HG03520 (cell line): ENCODE measurements around the gene JSRP1.
"Not testable (repeated sequence)": the region's sequence is repeated elsewhere in the genome, so short reads cannot be mapped to it uniquely, and the experiment has no call there.

Source experiments
- ATAC-seq: cut with Tn5 transposase; IDR thresholded peaks from one replicate; pipeline ENCODE4 v1.9.1; 2021; ENCODE audit warnings: mild to moderate bottlenecking, moderate library complexity; ENCODE audit not compliant: unreplicated experiment

JSRP1 gene

DNA sequence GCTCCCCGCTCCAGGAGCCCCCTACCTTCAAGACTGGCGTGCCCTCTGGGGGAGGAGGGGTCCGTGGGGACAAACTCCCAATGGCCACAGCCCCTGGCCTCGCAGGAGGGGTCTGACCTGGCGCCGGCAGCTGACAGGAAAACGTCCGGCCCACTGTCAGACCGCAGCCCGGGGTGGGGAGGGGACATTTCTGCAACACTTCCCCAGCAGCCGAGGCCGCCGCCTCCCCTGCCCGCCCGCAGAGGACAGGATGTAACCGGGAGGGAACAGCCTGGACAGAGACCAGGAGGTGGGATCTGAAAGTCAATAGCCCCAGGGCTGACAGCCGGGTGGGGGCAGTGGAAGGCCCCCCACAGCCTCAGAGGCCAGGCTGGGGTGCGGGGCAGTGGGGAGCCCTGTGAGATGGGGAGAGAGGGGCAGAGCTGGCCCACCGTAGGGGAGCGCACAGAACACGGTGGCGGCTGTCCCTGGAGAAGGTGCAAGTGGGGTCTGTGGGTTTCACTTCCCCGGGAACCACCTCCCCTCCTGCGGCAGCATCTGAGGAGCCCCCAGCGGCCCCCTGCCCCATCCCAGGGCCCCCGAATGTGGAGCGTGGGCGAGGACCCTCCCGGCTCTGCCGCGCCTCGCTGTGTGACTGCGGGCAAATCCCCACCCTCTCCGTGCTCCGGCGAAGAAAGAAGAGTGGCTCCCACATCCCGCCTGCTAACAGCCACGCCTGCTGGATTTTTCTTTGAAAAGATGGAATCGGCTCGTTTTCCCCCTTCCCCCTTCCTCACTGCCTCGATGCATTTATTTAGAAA is 26.0 kb upstream of the JSRP1 start, which contains the start of gene PEAK3:
PEAK3 (minus strand) TSS at position 114 of the 800 bp plus-strand sequence. CDS start 1,244 bp downstream, outside the sequence.
- ATAC-seq = no peak

DNA sequence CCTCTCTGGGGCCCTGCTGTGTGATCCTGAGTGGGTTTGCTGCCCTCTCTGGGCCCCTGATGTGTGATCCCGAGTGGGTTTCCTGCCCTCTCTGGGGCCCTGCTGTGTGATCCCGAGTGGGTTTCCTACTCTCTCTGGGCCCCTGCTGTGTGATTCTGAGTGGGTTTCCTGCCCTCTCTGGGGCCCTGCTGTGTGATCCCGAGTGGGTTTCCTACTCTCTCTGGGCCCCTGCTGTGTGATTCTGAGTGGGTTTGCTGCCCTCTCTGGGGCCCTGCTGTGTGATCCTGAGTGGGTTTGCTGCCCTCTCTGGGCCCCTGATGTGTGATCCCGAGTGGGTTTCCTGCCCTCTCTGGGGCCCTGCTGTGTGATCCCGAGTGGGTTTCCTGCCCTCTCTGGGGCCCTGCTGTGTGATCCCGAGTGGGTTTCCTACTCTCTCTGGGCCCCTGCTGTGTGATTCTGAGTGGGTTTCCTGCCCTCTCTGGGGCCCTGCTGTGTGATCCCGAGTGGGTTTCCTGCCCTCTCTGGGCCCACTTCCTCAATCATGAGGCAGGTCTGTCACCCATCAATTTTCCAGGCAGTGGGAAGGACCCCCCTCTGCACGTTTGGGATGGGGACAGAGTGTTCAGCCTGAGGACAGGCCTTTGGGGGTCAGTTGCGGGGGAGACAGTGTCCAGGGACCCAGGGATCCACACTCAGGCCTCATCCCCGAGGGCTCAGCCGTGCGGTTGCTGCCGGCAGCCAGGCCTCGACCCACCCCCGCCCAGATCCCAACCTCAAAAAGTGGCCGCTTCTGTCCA is 25.2 kb upstream of the JSRP1 start:
- not testable (repeated sequence) for ATAC-seq

DNA sequence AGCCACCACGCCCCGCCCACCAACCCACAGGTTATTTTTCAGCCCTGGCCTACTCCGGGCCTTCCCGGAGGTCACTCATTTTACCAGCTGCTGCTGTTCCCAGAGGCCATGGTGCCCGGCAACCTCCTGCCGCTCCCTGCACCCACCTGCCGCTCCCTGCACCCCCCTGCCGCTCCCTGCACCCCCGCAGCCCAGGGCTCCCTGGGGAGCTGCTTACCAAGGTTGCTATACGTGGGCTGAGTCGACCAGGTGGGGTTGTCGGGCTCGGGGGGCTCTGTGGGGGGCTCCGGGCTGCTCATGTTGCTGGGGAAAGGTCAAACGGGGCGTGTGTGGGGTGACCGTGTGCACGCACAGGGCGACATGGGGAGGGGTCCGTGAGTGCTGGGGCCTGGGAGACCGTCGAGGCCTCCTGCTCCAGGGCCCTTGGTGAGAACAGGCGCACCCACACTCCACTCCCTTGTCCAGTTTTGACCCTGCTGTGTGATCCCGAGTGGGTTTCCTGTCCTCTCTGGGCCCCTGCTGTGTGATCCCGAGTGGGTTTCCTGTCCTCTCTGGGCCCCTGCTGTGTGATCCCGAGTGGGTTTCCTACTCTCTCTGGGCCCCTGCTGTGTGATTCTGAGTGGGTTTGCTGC is 24.5 kb upstream of the JSRP1 start:
- no peak for ATAC-seq

DNA sequence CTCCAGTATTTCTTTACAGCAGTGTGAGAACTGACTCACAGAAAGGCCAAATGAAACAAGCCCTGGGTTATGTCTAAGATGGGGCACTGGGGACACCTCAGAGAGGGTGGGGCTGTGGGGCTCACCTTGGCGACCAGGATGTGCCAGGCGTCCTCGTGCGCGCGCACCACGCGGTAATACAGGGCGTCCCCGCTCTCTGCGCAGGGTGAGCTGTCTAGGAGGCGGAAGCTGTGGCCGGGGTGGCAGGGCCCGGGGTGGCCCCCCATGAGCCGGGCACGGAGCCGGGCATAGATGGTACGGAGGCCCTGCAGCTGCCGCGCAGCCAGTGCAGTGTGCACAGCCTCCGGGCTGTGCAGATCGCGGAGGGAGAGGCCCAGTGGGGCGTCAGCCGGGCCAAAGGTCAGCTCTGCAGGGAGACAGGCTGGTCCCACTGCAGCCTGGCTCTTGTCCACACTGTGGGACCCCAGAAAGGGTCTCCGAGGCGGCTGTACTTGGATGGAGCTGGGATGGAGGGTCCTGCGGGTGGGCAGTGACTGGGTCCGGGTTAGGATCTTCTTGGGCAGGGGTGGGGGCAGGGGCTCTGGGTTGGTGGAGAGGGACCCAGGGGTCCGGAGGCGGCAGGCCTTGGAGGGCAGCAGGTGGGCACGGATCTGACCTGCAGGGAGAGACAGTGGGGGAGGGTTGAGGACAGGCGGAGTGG is 22.4 kb upstream of the JSRP1 start:
- ATAC-seq = no peak

DNA sequence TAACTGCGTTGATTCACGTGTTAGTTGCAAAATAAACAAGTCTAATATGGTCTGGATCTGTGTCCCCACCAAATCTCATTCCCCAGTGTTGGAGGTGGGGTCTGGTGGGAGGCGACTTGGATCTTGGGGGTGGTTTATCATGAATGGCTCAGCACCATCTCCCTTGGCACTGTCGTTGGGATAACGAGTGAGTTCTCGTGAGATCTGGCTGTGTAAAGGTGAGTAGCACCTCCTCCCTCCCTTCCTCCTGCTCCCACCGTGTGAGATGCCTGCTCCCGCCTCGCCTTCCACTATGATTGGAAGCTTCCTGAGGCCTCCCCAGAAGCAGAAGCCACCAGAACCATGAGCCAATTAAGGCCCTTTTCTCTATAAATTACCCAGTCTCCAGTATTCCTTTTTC is 20.9 kb upstream of the JSRP1 start:
- no peak for ATAC-seq

DNA sequence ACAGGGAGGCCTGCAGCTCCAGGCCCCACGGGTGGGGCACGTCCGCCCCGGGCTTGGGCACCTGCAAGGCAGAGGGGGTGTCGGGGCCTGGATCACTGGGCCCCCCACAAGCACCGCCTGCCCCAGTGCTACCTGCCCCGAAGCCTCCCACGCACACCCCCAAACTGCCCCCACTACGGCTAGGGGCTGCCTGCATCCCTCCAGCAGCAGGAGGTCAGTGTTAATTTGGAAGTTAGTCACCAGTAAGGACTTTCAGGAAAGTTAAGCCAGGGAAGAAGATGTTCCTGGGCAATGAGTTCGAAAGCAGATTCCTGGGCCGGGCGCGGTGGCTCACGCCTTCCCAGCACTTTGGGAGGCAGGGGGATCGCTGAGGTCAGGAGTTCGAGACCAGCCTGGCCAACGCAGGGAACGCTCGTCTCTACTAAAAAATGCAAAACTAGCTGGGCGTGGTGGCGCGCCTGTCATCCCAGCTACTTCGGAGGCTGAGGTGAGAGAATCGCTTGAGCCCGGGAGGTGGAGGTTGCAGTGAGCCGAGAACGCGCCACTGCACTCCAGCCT is 20.3 kb upstream of the JSRP1 start:
- no peak for ATAC-seq

DNA sequence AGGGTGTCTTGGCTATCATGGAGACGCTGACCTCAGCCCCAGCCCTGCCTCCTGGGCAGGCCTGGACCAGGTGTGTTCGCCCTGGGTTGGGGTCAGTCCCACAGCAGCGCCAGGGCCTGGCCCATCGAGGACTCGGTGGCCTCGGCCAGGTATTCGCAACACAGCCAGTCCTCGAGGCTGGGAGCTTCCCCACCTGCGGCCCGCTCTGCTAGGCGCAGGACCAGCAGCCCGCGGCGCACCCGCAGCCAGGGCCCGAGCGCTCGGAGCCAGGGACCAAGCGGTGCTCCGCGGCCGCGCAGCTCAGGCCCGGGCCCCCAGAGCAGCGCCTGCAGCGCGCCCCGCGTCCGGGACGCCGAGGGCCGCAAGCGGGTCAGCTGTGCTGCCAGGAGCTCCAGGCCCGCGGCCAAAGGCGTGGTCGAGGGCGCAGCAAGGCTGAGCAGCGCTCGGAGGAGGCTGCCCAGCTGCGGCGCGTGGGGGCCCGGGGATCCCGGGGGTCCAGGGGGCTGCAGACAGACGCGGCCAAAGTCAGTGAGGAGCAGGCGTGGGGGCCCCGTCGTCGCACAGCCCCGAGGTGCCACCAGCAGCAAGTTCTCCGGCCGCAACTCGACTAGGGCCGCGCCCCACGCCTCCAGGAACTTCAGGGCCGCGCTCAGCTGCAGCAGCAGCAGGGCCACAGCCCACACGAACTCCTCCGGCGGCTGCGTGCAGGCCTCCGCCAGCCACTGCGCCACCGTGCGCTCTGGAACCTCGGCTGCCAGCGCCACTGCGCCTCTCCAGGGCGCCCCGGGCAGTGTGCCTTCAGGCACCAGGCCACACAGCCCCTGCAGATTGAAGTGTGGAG is 19.6 kb upstream of the JSRP1 start:
- no peak for ATAC-seq

DNA sequence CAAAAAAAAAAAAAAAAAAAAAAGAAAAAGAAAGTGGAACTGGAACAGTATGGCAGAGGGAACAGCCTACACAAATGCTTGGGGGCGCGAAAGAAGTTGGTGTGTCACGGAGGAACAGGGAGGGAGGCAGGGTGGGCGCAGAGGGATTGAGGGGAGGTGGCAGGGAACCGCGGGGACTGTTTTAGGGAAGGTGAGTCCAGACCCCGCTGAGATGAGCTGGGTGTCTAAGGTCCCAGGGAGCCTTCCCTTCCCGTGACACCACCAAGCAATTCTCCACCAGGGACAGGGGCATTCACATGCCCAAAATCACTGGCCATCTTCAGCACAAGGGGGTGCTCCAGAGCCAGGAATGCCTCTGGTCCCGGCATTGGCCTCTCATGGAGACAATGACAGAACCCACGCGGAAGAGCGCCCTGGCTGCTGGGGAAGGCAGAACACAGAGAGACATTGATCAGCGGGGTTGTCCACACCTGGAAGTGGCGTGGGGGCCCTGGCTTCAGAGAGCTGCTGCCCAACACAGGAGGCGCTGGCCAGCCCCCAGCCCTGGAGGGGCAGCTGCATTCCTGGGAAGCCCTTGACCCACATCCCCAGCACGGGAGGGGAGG is 18.8 kb upstream of the JSRP1 start:
- ATAC-seq = no peak

DNA sequence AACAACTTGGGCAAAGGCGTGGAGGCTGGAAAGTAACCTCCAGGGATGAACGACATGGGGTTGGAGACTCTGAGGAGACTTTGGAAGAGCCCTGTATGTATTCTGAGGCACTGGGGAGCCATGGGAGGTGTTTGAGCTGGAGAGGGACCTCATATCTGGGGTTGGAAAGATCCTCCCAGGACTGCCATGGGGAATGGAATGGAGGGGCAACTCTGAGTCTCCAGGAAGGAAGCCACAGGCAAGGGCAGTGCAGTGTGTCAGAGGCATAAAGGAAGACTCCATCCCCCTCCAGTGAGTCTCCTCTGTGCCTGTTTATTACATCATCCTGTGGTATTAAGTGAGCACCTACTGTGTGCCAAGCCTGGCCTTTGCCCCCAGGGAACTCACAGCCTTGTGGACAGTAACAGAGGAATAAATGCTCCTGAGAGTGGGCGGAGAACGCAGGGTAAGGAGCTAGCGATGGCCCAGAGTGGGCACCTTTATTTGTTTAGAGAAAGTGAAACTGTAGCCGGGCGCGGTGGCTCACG is 18.0 kb upstream of the JSRP1 start:
- ATAC-seq = no peak

DNA sequence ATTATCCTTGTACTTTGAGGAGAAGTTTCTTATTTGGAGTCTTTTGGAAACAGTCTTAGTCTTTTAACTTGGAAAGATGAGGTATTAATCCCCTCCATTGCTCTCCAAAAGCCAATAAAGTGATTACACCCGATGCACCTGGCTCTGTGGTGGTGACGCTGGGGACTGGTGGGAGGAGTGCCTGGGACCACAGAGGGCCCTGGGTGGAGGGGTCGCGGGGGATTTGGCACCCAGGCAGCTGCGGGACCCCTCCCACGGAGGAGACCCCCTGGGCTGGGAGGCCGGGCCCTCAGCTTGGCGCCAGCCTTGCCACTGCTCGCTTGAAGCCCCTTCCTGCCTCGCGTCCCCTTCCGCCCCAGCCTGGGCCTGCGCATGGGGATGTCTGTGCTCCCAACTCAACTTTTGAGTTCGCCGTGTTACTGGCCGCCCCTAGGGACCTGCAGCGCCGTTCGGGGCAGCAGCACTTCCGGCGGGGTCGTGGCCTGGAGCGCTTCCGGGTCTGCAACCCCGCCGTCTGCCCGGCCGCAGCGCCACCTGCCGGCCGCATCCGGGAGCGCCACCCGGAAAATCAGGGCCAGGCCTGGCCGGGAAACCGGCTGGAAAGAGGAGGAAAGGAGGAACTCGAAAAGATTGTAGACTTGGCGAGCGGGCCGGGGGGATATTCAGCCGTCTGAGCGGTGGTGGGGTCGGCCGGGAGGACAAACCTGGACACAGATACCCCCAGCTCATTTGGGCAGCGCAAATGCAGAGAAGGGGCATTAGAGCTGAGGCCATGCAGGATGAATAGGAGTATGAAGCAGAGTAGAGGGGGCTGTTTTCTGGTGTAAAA is 17.4 kb upstream of the JSRP1 start:
- no peak for ATAC-seq

DNA sequence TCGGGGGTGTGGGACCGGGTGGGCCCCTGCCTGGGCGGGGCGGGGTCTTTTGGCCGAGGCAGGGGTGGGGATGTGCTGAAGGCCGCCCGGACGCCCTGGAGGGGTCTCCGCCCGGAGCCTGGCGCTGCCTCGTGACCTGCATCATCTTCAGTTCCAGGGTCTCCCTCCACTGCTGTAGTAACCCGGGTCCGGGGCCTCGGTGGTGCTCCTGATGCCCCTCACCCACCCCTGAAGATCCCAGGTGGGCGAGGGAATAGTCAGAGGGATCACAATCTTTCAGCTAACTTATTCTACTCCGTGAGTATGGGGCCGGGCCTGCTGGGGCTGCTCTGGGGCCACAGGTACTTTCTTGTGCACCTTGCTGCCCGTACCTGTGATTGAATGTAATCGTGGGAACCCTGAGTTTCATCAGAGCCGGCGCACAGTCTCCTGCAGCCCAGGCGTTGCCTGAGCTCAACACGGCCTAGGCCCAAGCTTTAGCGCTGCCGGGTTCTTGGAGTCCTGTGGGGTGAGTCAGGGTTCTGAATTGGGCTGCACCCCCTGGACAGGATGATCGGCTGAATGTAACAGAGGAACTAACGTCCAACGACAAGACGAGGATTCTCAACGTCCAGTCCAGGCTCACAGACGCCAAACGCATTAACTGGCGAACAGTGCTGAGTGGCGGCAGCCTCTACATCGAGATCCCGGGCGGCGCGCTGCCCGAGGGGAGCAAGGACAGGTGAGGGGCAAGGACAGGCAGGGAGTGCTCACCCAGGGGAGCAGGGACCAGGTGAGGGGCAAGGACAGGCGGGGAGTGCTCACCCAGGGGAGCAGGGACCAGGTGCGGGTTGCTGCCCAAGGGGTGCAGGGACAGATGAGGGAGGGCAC is 15.3 kb upstream of the JSRP1 start:
- ATAC-seq = no peak

DNA sequence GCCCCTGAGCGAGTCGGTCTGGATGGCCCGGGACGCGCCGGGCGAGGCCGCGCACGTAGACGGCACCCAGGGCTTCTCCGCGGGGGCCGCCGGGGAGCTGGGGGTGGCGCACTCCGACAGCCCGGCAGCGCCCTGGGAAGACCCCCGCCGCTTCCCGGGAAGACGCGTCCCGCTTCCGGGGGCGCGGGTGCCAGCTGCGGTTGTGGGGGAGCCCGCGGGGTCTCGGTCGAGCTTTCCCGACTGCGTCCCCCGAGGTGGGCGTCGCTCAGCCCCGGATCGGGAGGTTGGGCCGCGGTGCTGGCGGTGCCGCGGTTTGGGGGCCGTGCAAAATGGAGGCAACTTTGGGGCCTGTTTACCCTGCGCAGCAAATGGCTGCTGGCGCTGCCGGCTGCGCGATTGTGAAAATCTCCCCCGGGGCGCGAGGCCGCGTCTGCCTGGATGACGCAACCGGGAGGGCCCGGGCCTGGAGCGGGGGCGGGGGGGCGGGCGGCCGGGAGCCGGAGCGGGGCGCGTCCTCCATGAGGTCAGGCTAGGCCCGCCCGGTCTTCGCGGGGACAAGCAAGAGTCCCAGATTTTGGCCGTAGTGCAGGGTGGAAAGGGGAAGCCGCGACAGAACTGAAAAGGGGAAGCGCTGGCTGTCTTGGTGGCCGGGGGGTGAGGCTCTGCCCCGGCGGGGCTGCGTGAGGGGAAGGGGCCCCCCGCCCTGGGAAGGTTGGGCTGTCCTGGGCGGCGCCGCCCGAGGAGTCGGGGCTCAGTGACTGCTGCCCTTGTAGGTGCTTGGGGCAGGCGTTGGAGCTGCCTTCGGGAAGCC is 14.4 kb upstream of the JSRP1 start:
- ATAC-seq = no peak

DNA sequence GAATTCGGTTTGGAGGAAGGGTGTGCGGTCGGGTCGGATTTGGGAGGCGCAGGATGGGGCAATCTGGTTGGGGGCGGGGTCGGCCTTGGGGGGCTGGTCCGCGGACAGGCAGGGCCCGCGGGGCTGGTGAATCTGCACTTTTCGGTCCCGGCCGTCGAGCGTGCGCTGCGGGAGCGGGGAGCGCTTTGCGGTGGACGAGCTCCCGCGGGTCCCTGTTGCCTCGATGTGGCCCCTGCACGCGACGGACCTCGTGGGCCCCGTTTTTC is 13.9 kb upstream of the JSRP1 start:
- ATAC-seq = no peak

DNA sequence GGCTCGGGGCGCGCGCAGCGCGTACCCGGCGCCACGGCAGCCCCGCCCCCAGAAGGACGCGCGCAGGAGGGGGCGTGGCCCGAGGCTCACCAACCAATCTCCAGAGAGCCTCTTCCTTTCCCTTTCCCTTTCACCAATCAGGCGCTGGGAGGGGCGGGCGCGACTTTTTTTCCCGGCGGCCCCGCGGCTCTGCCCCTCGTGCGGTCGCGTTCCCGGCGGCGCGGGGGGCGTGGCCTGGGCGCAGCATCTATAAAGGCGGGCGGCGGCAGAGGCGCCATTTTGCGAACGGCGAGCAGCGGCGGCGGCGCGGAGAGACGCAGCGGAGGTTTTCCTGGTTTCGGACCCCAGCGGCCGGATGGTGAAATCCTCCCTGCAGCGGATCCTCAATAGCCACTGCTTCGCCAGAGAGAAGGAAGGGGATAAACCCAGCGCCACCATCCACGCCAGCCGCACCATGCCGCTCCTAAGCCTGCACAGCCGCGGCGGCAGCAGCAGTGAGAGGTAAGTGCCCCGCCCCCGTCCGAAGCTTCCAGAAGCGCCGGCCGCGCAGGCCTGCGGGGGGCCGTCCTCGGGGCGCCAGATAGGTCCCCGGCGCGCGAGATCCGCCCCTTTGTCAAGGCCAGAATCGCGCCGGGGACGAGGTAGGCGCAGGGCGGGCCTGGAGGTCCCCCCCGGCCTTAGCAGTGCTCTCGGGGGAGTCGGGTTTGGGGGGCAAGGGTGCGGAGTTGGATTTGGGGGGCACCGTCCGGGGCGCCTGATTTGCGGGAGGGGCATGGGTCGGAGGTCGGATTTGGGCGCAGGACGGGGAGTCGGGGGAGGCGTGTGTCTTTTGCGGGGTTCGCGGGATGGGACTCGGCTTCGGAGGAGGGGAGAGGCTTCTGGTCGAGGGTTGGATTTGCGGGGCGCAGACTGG is 13.3 kb upstream of the JSRP1 start:
- peak; percentile 58 for ATAC-seq

DNA sequence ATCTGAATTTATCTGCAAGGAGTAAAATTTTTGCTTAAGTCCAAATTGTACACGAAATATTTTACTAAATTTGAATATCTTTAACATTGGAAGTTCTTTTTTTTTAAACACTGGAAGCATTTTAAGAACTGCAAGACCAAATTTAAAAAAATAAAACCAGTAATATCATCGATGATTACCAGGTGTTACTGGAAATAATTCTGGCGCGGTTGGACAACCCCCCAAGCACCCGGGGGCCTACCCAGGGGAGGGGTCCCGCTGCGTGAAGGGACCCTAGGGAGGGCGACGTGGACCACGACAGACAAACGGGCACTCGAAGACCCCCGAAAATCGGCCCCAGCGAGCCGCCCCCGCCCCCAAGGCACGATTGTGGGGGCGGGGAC is 12.6 kb upstream of the JSRP1 start:
- no peak for ATAC-seq

DNA sequence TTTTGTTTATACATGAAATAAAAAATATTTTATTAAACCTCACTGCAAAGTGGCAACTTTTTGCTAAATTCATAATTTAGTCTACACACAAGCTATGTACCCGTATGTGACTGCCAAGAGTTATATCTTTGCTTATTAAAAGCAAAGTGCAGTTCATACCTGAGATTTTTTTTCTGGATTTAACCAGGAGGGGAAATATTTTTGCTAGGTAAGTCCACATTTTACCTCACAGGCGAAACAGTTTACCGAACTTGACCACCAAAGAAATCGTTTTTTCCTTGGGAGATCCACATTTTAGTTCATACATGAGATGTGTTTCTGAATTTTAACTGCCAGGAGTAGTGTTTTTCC is 12.2 kb upstream of the JSRP1 start:
- no peak for ATAC-seq
